AG04449 (cell line): Measurements from ENCODE around the gene MYOZ3.

Experiments used
- CTCF ChIA-PET: fragments of 350-600 bp; formaldehyde crosslinking; extraction: SDS; loops from one replicate; lab custom pipeline; 2021; ENCODE audit warnings: antibody characterized with exemption; lab: Yijun Ruan, JAX
- POLR2A ChIA-PET: fragments of 400-600, 350-600 bp; formaldehyde crosslinking; extraction: SDS; loops from one replicate; lab custom pipeline; 2020; ENCODE audit warnings: antibody characterized with exemption, inconsistent platforms; lab: Yijun Ruan, JAX
- DNase-seq: peaks from one replicate; pipeline ENCODE4 v3.0.0-alpha.2; 2010; ENCODE audit warnings: low read depth, low spot score
- H3K4me3 ChIP-seq: 2 replicates; pipeline ENCODE4 v1.5.1; 2011; ENCODE audit warnings: low read depth, mild to moderate bottlenecking, control low read depth, low read length
- TF ChIP-seq, protein P1 (sequence below): IDR thresholded peaks from one replicate; pipeline ENCODE4 v1.5.1; 2011; ENCODE audit warnings: mild to moderate bottlenecking, moderate library complexity, low read length, control low read depth, inconsistent platforms; ENCODE audit not compliant: insufficient read depth; ENCODE audit errors: missing control alignments

Gene MYOZ3

DNA sequence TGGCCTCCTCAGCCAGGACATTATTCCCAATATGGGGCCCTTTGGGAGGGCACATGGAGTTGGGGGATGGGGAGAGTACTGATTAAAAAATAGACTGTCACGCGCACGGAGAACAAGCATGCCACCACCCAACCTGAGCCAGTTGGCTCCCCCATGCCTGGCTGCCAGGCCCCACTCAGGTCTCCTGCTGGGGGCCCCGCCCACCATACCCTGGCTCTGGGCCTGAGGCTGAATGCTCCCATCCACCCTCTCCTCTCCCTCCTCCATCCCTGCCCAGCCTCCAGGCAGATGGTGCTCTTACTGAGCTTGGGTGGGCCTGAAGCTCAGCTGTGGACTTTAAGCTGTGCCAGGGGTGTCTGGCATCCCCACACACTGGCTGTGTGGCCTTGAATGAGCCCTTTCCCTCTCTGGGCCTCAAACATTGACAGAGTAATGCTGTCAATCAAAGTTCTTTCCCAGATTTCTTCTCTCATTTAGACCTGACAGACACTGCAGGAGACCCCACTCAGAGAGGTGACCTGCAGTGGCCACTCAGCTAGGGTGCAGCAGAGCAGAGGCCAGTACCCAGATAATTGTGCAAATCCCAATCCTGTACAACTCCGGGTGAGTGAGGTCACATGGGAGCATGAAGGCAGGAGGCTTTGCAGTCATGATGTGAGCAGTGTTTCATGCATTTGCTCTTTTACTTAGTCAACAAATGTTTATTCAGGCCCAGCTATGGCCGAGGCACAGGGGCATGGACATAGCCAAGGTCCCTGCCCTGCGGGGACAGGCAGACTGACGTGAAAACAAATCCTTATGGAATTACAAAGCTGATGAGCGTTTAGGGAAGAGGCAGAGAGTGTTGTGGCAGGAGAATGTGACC lies 30.4 kb upstream of the MYOZ3 start:
- H3K4me3 ChIP-seq = no peak overlapping the region
- CTCF ChIA-PET = interaction anchor here (1.2 to 1.5 kb wide), 3 partner anchors 9 to 172 kb away, joined by 3 to 4 read pairs (median 3); no protein-coding TSS in a partner anchor
- POLR2A ChIA-PET = no interaction called here
- TF ChIP-seq, protein P1, sequence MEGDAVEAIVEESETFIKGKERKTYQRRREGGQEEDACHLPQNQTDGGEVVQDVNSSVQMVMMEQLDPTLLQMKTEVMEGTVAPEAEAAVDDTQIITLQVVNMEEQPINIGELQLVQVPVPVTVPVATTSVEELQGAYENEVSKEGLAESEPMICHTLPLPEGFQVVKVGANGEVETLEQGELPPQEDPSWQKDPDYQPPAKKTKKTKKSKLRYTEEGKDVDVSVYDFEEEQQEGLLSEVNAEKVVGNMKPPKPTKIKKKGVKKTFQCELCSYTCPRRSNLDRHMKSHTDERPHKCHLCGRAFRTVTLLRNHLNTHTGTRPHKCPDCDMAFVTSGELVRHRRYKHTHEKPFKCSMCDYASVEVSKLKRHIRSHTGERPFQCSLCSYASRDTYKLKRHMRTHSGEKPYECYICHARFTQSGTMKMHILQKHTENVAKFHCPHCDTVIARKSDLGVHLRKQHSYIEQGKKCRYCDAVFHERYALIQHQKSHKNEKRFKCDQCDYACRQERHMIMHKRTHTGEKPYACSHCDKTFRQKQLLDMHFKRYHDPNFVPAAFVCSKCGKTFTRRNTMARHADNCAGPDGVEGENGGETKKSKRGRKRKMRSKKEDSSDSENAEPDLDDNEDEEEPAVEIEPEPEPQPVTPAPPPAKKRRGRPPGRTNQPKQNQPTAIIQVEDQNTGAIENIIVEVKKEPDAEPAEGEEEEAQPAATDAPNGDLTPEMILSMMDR = no peak
- no peak for DNase-seq

DNA sequence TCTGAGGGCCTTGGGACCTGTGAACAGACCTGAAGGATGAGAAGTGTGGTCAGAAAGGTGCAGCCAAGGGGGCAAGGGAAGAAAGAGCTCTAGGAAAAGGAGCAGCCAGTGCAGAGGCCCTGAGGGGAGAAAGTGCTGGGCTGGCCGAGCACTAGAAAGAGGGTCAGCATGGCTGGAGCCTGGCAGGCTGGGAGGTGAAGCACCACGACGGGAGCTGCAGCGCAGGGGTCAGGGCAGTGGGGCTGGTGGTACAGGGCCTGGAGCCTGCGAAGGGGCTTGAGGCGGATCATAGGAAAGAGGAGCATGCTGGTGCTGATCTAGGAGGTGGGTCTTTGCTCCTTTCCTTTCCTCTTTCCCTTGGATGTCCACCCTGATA lies 29.7 kb upstream of the MYOZ3 start:
- ChIA-PET POLR2A (no interaction called here), CTCF (interaction anchor here (1.2 kb wide), 1 partner anchor 8 kb away, joined by 3 read pairs; no protein-coding TSS in a partner anchor)
- no peak overlapping the region for H3K4me3 ChIP-seq
- DNase-seq = no peak
- TF ChIP-seq, protein P1 = no peak

DNA sequence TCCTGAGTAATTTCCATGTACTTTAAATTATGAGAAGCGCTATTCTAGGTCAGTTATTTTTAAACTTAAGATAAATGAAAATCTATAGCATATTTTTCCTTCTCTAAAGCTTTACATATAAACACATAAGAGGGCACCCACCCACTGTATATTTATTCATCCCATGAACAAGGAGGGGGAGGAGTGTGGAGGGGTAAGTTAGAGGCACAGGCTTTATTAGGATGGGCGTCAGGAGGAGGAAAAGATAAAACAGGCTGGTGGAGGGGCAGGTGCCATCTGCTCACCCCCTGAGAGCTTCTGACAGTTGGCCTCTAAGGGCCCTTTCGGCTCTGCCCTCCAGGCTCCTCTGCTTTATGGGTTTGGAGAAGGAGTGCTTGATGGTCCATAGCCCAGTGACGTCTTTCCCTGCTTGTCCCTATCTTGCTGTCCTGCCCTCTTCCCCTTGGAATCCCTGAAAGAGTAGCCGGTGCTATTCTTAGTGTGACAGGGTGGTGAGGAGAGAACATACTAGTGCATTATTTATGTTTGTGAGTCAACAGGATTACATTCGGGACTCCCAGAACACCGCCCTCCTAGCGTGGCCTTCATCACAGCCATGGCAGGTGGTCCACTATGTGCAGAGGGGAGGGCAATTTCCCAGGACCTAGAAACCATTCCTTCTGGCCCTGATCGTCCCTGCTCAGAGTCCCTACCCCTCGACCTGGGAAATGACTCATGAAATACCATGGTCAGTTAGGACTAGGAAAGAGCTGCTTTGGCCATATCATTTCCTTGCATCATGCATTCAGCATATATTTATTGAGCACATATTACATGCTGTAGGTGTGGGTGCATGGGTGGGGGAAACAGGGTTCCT lies 28.5 kb upstream of the MYOZ3 start:
- no peak for DNase-seq
- TF ChIP-seq, protein P1 = no peak
- CTCF ChIA-PET = interaction anchor here (1.0 to 1.6 kb wide), 2 partner anchors 68 to 72 kb away, joined by 3 to 4 read pairs; partner anchors contain the start of gene RBM22
- H3K4me3 ChIP-seq = no peak overlapping the region
- POLR2A ChIA-PET = interaction anchor here (0.5 kb wide), 1 partner anchor 68 kb away, joined by 3 read pairs; the partner anchor contains the start of gene RBM22

DNA sequence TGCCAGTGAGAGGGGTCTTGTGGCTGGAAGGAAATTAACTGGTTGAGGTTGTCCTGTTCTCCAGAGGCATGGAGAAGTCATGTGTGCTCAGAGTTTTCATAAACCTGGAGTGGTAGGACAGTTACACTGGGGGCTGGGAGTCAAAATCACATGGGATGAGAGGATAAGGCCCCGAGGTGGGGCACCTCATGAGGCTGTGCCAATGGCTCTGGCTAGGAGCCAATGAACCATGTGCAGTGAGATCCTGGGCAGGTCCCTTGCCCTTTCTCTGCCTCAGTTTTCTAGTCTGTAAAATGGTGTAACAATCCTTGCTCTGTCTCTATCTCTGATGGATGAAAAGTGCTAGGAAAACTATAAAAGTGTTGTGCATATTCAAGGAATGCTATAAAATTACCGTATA lies 27.6 kb upstream of the MYOZ3 start:
- POLR2A ChIA-PET = no interaction called here
- H3K4me3 ChIP-seq = no peak overlapping the region
- CTCF ChIA-PET = interaction anchor here (1.0 to 1.6 kb wide), 2 partner anchors 67 to 73 kb away, joined by 3 to 4 read pairs; partner anchors contain the start of gene RBM22
- no peak for DNase-seq
- TF ChIP-seq, protein P1 = no peak

DNA sequence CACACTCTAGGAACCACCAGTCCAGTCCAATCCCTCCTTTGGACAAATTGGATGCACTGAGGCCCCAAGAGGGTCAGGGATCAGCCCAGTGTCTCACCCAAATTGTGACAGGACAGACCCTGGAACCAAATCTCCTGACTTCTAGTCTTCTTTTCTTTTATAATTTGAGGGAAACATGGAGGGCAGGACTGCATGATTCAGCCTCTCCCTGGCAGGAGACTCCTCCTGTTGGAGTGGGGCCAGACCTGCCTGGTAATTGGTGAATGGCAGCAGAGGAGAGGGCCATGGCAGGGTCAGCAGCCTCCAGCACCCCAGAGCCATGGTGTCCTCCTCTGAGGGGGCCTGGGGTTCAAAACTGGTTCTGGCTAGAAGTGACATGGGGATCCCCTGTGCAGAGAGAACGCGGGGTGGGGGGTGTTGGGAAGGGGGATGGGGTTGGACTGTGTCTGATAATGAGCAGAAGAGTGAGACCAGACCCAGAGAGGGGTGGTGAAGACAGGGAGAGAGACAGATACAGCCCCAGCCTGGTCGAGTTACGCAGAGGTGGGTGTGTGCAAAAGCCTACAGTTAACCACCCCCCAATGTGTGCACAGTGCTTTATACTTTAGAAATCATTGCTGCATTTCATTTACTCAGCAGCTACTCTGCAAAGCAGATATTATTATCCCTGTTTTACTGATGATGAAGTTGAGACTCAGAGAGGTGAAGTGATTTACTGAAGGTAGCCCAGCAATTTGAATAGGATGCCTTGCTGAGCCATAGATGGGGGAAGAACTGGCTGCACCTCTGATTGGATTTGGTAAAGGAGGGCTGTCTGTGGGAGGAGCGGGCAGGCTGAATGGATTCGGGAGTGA lies 24.4 kb upstream of the MYOZ3 start:
- DNase-seq = no peak
- TF ChIP-seq, protein P1 = no peak
- ChIA-PET CTCF (no interaction called here), POLR2A (no interaction called here)
- no peak overlapping the region for H3K4me3 ChIP-seq
